PC-9 (cell line): Measurements from ENCODE around the gene RAB28.

ENCODE experiments used
- CTCF ChIP-seq: fragments of 200-600 bp; sonication (generic); conservative IDR thresholded peaks from 2 replicates; pipeline ENCODE4 v1.6.1; 2017; ENCODE audit warnings: mixed run types, antibody characterized with exemption, mild to moderate bottlenecking, moderate library complexity
- EZH2 ChIP-seq: fragments of 200-600 bp; sonication (generic); IDR thresholded peaks from 2 replicates; pipeline ENCODE4 v1.8.0; 2017; ENCODE audit warnings: antibody characterized with exemption, low read depth

DNA sequence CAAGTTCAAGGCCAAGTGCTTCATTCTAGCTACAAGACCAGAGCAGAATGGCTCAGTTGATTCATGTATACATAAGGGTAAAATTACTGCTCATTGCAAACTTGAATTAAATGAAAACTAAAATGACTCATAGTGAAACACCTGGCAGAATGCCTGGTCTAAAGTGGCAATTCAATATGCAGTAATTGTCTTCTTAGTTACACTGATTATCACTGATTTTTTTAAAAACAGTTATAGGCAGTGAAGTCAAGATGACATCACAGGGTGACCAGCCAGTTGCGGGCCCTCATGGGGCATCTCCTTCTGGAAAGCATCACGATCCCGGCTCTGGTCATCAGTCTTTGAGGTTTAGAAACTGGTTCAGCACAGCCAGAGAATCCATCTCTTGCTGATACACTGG lies 154.2 kb downstream of the RAB28 start:
- TF ChIP-seq CTCF (no peak), EZH2 (no peak)
